Neutrophil (primary cell): ENCODE data around the gene CD28.

Source experiments
- H3K27ac ChIP-seq: fragments of 200-600 bp; sonication (generic); 2 replicates; pipeline ENCODE4 v1.5.1; 2016; ENCODE audit warnings: mild to moderate bottlenecking, moderate library complexity
- H3K27me3 ChIP-seq: fragments of 200-600 bp; sonication (generic); 2 replicates; pipeline ENCODE4 v1.6.0; 2016; ENCODE audit warnings: mild to moderate bottlenecking
- H3K36me3 ChIP-seq: fragments of 200-600 bp; sonication (generic); 2 replicates; pipeline ENCODE4 v1.5.1; 2017
- H3K4me1 ChIP-seq, 2 experiments: fragments of 200-600 bp in 1 of 2; sonication (generic) in 1 of 2; 1 replicate in 1 of 2; 2 replicates in 1 of 2; pipeline versions ENCODE4 v1.5.1 to v1.6.1; 2013 to 2016; ENCODE audit warnings: low read depth in 1 of 2, low read length in 1 of 2, mild to moderate bottlenecking in 1 of 2, moderate library complexity in 1 of 2; ENCODE audit not compliant: control insufficient read depth in 1 of 2, insufficient read depth in 1 of 2
- H3K4me3 ChIP-seq, 2 experiments: fragments of 200-600 bp in 1 of 2; sonication (generic) in 1 of 2; 1 replicate in 1 of 2; 2 replicates in 1 of 2; pipeline ENCODE4 v1.5.1; 2013 to 2016; ENCODE audit warnings: low read depth in 1 of 2, low read length in 1 of 2, mild to moderate bottlenecking in 1 of 2, moderate library complexity in 1 of 2
- H3K9me3 ChIP-seq: fragments of 200-600 bp; sonication (generic); 2 replicates; pipeline ENCODE4 v1.5.1; 2016
- CTCF ChIP-seq: fragments of 200-600 bp; sonication (generic); IDR thresholded peaks from 2 replicates; pipeline ENCODE4 v1.5.1; 2016; ENCODE audit warnings: antibody characterized with exemption

CD28 gene

DNA sequence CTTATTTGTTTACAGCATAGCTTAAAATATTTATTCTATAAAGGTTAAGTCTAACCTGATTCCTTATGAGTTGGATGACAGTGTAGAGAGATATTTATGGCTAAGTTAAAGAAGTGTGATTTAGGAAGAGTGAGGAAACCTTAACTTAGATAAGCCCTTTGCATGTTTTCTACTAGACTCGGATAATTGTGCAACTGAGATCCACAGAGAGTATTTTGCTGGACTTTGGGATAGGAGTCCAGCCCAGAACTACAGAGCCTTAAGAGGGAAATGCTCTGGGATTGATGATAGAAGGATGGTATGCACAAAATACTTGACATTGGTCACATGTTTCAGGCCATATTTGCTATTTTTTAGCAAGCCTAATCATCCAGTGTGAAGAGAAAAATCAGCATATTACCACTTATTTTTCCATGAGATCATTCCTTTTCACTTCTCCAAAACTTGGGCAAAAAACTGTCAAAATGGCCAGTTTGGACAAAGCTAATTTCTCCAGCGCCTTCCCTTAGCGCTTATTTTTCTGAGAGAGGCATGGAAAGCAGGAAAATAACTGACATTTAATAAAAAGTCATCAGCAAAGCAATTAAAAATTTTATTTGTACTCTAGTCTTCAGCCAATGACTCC, 3.1 kb downstream of the CD28 start:
- H3K27me3 ChIP-seq = no peaks in the 10 kb centered on the region
- no peak for TF ChIP-seq CTCF
- no peaks in the 10 kb centered on the region for H3K9me3 ChIP-seq
- no peaks in the 10 kb centered on the region for H3K36me3 ChIP-seq
- H3K4me1 ChIP-seq = no peaks in the 10 kb centered on the region
- H3K27ac ChIP-seq = no peak overlapping the region
- no peak overlapping the region for H3K4me3 ChIP-seq

DNA sequence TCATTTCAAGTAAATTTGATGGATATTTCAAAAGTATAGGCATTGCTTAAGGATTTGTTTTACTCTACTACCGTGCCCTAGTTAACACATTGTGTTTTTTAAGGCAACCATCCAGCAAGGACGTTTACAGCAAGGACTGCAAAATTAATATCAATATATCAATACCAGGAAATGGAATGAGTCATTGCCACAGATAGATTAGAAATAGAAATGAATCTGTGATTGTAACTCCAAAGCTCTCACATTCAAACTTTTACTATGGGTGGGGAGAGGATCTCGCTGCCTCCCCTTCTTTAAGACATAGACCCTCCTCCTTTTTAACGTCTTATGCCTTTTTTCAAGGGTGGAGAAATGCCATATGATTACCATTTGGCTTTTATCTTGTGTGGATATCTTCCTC, 3.8 kb downstream of the CD28 start:
- Histone ChIP-seq H3K36me3 (no peaks in the 10 kb centered on the region), H3K27ac (no peak overlapping the region), H3K27me3 (no peaks in the 10 kb centered on the region), H3K4me1 (no peaks in the 10 kb centered on the region), H3K4me3 (no peak overlapping the region), H3K9me3 (no peaks in the 10 kb centered on the region)
- no peak for TF ChIP-seq CTCF

GRCh38 chr2:203710952-203711351, 4.5 kb downstream of the CD28 start:
- no peak overlapping the region for H3K27ac ChIP-seq
- no peaks in the 10 kb centered on the region for H3K4me1 ChIP-seq
- no peak for TF ChIP-seq CTCF
- H3K9me3 ChIP-seq = no peaks in the 10 kb centered on the region
- H3K4me3 ChIP-seq = no peak overlapping the region
- no peaks in the 10 kb centered on the region for H3K36me3 ChIP-seq
- H3K27me3 ChIP-seq = no peaks in the 10 kb centered on the region

DNA sequence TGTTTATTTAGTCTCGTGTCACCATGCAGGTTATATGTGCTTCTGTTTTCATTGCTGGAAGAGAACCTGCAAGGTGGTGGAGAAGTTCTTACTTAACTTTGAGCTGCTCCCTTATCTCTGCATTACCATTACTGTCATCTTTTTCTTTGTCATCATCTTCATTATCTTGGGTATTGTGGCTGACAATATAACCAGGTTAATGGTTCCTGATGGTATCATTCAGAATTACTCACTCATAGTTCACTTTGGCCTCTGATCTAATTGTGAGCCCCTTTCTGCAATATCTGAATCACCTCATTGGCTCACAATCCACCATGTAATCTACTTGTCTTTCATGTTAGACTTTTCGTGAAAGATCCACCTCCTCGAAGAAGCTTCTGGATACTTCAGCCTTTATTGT, 5.0 kb downstream of the CD28 start:
- no peak overlapping the region for H3K27ac ChIP-seq
- no peaks in the 10 kb centered on the region for H3K36me3 ChIP-seq
- H3K4me3 ChIP-seq = no peak overlapping the region
- no peaks in the 10 kb centered on the region for H3K27me3 ChIP-seq
- no peaks in the 10 kb centered on the region for H3K9me3 ChIP-seq
- no peak for TF ChIP-seq CTCF
- H3K4me1 ChIP-seq = no peaks in the 10 kb centered on the region

DNA sequence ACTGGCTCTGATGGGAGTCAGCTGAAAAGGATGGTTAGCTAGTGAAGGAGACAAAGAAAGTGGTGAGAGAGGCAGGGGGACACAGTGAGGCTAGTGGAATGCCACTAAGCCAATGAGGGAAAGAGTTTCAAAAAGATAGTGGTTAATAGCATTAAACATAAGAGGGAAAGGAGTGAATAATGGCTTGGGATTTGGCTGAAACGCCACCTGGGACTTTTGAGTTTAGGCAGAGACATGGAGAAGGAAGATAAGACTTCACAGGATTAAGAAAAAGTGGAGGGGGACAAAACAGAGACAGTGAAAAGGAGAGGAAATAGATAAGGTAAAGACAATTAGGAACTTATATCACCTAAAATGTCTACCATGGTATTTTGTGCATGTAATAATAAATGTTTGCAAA, 6.9 kb downstream of the CD28 start:
- Histone ChIP-seq H3K36me3 (no peaks in the 10 kb centered on the region), H3K27ac (no peak overlapping the region), H3K9me3 (no peaks in the 10 kb centered on the region), H3K4me3 (no peak overlapping the region), H3K27me3 (no peaks in the 10 kb centered on the region), H3K4me1 (no peaks in the 10 kb centered on the region)
- no peak for TF ChIP-seq CTCF

DNA sequence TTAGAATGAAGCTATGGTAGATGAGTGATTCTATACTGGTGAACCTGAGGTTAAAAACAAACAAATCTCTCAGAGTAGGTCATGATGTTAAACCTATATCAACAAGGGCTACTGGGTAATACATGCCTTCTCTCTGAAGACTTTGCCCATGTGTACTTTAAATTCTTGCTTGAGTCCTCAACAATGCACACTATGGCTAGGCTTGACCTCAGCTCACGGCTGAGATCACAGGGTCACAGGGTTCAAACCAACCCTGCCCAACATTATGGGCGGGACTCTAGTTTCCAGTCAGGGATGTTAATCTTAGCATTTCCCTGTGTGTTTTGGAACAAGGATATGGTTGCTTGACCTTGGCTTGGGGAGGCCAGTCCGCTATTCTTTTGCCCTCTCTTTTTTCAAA, 7.7 kb downstream of the CD28 start:
- H3K4me1 ChIP-seq = no peaks in the 10 kb centered on the region
- H3K36me3 ChIP-seq = no peaks in the 10 kb centered on the region
- H3K27ac ChIP-seq = no peak overlapping the region
- no peak for TF ChIP-seq CTCF
- no peaks in the 10 kb centered on the region for H3K9me3 ChIP-seq
- no peaks in the 10 kb centered on the region for H3K27me3 ChIP-seq
- no peak overlapping the region for H3K4me3 ChIP-seq
